Measurements from ENCODE around the gene PUS10.

GRCh38 chr2:60932954-60933353, 85.1 kb downstream of the PUS10 start:
- TF ChIP-seq YY1 (IDR thresholded peaks at IDR 0.05; ENCODE audit: insufficient read depth, insufficient read length) = no peak
- TF ChIP-seq ZNF274 (IDR thresholded peaks at IDR 0.05; ENCODE audit: low read depth, low read length) = no peak
- TF ChIP-seq SUZ12 (IDR thresholded peaks at IDR 0.05; ENCODE audit: extremely low read depth, insufficient read depth, insufficient read length) = no peak

Measured in NT2/D1 (cell line).